ENCODE results near the gene SLC16A3. TPM values are rescaled to one million over a fixed set of nuclear protein-coding genes. Genes with fewer than 3 reads are reported as not detected.

SLC16A3 gene
- total RNA-seq, 1 donor from 2014 or later = 253 TPM

- no peak for DNase-seq (ENCODE audit: low spot score in 2 of 2)
- no peak overlapping the region for H3K4me3 ChIP-seq
- H3K27me3 ChIP-seq = no peaks in the 10 kb centered on the region
- peaks cover 0 to 5% of the 10 kb centered on the region in 2 donors for H3K4me1 ChIP-seq
- no peaks in the 10 kb centered on the region for H3K36me3 ChIP-seq
- intact Hi-C loops (cut with DNase I) = no loop called here
- no peaks in the 10 kb centered on the region for H3K9me3 ChIP-seq
- TF ChIP-seq, protein P1, sequence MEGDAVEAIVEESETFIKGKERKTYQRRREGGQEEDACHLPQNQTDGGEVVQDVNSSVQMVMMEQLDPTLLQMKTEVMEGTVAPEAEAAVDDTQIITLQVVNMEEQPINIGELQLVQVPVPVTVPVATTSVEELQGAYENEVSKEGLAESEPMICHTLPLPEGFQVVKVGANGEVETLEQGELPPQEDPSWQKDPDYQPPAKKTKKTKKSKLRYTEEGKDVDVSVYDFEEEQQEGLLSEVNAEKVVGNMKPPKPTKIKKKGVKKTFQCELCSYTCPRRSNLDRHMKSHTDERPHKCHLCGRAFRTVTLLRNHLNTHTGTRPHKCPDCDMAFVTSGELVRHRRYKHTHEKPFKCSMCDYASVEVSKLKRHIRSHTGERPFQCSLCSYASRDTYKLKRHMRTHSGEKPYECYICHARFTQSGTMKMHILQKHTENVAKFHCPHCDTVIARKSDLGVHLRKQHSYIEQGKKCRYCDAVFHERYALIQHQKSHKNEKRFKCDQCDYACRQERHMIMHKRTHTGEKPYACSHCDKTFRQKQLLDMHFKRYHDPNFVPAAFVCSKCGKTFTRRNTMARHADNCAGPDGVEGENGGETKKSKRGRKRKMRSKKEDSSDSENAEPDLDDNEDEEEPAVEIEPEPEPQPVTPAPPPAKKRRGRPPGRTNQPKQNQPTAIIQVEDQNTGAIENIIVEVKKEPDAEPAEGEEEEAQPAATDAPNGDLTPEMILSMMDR (IDR thresholded peaks at IDR 0.05) = no peak
- H3K27ac ChIP-seq = no peak overlapping the region
These were observed 5.3 kb upstream of the SLC16A3 start for GRCh38 chr17:82223517-82223916.

- H3K27ac ChIP-seq = no peak overlapping the region
- H3K9me3 ChIP-seq = no peaks in the 10 kb centered on the region
- H3K4me3 ChIP-seq = no peak overlapping the region
- no peak for DNase-seq (ENCODE audit: low spot score in 2 of 2)
- H3K36me3 ChIP-seq = no peaks in the 10 kb centered on the region
- peaks cover 0 to 9% of the 10 kb centered on the region in 2 donors for H3K4me1 ChIP-seq
- intact Hi-C loops (cut with DNase I) = no loop called here
- TF ChIP-seq, protein P1 (IDR thresholded peaks at IDR 0.05) = no peak
- no peaks in the 10 kb centered on the region for H3K27me3 ChIP-seq
These were observed 4.2 kb upstream of the SLC16A3 start for GRCh38 chr17:82224666-82225065.

- no peaks in the 10 kb centered on the region for H3K9me3 ChIP-seq
- peaks cover 2 to 11% of the 10 kb centered on the region in 2 donors for H3K4me1 ChIP-seq
- DNase-seq (ENCODE audit: low spot score in 2 of 2) = no peak
- no peaks in the 10 kb centered on the region for H3K27me3 ChIP-seq
- no peaks in the 10 kb centered on the region for H3K36me3 ChIP-seq
- intact Hi-C loops (cut with DNase I) = no loop called here
- H3K4me3 ChIP-seq = no peak overlapping the region
- TF ChIP-seq, protein P1 (IDR thresholded peaks at IDR 0.05) = no peak
- H3K27ac ChIP-seq = no peak overlapping the region
These were observed 3.3 kb upstream of the SLC16A3 start for GRCh38 chr17:82225368-82226029.

DNA sequence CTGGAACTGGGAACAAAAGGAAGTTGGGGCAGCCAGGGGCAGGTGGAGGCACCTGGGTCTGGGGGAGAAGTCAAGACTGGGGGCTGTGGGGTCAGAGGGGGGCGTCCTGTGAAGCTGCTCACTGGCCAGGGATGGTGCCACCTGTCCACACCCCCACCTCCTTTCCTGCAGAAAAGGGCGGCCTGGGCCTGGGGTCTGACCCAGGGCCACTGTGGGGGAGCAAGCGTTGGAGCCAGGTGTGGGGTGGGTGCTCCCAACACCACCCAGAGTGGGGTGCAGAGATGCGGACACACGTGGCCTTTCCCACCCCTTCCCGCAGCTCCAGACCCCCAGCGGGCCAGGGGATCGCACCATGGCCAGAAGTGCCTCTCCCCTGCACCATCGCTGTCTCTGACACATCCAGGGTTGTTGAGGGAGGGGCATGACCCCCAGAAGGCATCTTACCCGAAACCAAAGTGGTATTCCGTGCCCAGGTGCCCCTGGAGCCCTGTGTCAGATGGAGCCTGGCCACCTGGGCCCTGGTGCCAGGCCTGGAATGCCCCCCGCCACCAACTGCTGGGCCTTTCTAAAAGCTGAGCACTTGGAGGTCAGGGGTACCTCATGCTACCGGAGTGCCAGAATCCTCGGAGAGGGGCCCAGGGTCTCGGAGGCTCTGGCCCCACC, 2.6 kb upstream of the SLC16A3 start:
- no peaks in the 10 kb centered on the region for H3K9me3 ChIP-seq
- H3K4me1 ChIP-seq = peaks cover 4 to 17% of the 10 kb centered on the region in 2 donors
- TF ChIP-seq, protein P1 (IDR thresholded peaks at IDR 0.05) = no peak
- DNase-seq (ENCODE audit: low spot score in 2 of 2) = no peak
- no peaks in the 10 kb centered on the region for H3K27me3 ChIP-seq
- intact Hi-C loops (cut with DNase I) = no loop called here
- H3K27ac ChIP-seq = no peak overlapping the region
- no peak overlapping the region for H3K4me3 ChIP-seq
- no peaks in the 10 kb centered on the region for H3K36me3 ChIP-seq

DNA sequence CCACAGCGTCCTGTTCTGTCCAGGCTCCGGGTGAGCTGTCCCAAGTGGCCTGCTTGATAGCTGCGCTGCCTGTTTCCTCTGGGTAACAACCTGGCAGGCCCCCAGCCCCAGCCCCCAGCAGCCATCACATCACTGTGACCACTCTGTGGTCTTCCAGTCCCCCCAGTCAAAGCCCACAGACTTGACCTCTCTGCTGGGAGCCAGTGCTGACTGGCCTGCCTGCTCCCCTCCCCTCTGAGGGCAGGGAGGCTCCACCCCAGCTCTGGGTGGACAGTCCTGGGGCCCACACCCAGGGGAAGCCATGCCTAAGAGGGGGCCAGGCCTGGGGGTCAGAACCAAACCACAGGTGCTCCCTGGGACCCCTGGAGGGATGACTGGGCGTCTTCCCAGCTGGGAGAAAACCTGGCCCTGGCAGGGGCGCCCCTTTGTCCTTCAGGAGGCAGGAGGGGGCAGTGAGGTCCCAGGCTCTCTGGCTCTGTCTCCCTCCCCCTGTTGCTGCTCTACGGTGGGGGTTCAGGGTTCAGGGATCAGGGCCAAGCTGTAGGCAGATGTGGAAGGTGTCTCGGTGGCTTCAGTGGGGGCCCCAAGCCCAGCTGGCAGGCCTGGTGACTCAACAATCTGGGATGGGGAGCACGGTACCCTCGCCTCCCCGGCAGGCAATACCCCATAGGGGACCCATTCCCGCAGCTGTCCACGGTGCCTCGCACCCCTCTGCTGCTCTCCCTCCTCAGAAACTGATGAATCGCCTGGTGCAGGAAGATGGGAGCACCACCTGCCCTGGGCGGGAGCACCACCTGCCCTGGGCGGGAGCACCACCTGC, 1.8 kb upstream of the SLC16A3 start:
- Histone ChIP-seq H3K4me3 (no peak overlapping the region), H3K27ac (no peak overlapping the region), H3K9me3 (no peaks in the 10 kb centered on the region), H3K27me3 (no peaks in the 10 kb centered on the region), H3K36me3 (no peaks in the 10 kb centered on the region), H3K4me1 (peaks cover 8 to 20% of the 10 kb centered on the region in 2 donors)
- no peak for DNase-seq (ENCODE audit: low spot score in 2 of 2)
- TF ChIP-seq, protein P1 (IDR thresholded peaks at IDR 0.05) = no peak
- intact Hi-C loops (cut with DNase I) = no loop called here

Measured in ascending aorta (tissue), 2 donors.